Non-pigmented ciliary epithelial cell (primary cell): Measurements from ENCODE around the gene GPR84.
A peak's percentile ranks its signal among the peaks of the same experiment; 100 is the strongest.

ENCODE experiments used
- DNase-seq: peaks from one replicate; pipeline ENCODE4 v3.0.0-alpha.2; 2010; ENCODE audit warnings: low read depth

Gene GPR84

GRCh38 chr12:54373649-54374561, 9.6 kb upstream of the GPR84 start:
- DNase-seq = no peak

GRCh38 chr12:54372113-54372806, 8.0 kb upstream of the GPR84 start:
- no peak for DNase-seq

- no peak for DNase-seq
Observed at GRCh38 chr12:54371328-54372112, 7.2 kb upstream of the GPR84 start.

GRCh38 chr12:54370171-54370730, 6.0 kb upstream of the GPR84 start:
- DNase-seq = no peak

GRCh38 chr12:54369597-54370131, 5.4 kb upstream of the GPR84 start:
- DNase-seq = no peak

- DNase-seq = peak; percentile 51
Observed at GRCh38 chr12:54368709-54369596, 4.7 kb upstream of the GPR84 start.

GRCh38 chr12:54368025-54368708, 3.9 kb upstream of the GPR84 start:
- DNase-seq = no peak

- no peak for DNase-seq
Observed at GRCh38 chr12:54363618-54364017, 668 bp downstream of the GPR84 start.

GRCh38 chr12:54363047-54363446, 1.2 kb downstream of the GPR84 start:
- no peak for DNase-seq

- peak; percentile 44 for DNase-seq
Observed at GRCh38 chr12:54360717-54361456, 3.4 kb downstream of the GPR84 start.

- DNase-seq = no peak
Observed at GRCh38 chr12:54359762-54360351, 4.4 kb downstream of the GPR84 start.

- DNase-seq = peak; percentile 99
Observed at GRCh38 chr12:54358945-54359761, 5.1 kb downstream of the GPR84 start.

GRCh38 chr12:54358191-54358944, 5.9 kb downstream of the GPR84 start:
- no peak for DNase-seq

GRCh38 chr12:54357506-54358190, 6.6 kb downstream of the GPR84 start:
- DNase-seq = no peak

- DNase-seq = no peak
Observed at GRCh38 chr12:54356951-54357356, 7.3 kb downstream of the GPR84 start.

GRCh38 chr12:54356228-54356627, 8.1 kb downstream of the GPR84 start:
- no peak for DNase-seq
